ENCODE results near the gene SDK1.

SDK1 gene

DNA sequence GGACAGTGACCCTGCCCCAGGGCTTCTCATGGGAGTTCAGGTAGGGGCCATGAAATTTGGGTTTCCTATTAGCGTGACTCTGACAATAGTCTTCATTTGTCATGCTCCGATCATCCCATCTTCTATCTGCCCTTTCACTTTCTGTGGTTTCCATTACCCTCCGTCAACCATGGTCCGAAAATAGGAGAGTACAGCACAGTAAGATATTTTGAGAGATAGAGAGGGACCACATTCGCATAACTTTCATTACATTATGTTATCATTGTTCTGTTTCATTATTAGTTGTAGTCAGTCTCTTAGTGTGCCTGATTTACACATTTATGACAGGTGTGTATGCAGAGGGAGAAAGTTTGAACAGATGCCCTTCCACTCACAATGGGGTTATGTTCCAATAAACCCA is 649.2 kb downstream of the SDK1 start:
- TF ChIP-seq, protein P1, sequence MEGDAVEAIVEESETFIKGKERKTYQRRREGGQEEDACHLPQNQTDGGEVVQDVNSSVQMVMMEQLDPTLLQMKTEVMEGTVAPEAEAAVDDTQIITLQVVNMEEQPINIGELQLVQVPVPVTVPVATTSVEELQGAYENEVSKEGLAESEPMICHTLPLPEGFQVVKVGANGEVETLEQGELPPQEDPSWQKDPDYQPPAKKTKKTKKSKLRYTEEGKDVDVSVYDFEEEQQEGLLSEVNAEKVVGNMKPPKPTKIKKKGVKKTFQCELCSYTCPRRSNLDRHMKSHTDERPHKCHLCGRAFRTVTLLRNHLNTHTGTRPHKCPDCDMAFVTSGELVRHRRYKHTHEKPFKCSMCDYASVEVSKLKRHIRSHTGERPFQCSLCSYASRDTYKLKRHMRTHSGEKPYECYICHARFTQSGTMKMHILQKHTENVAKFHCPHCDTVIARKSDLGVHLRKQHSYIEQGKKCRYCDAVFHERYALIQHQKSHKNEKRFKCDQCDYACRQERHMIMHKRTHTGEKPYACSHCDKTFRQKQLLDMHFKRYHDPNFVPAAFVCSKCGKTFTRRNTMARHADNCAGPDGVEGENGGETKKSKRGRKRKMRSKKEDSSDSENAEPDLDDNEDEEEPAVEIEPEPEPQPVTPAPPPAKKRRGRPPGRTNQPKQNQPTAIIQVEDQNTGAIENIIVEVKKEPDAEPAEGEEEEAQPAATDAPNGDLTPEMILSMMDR (conservative IDR thresholded peaks at IDR 0.05; ENCODE audit: low read length), result no peak
- H3K4me3 ChIP-seq (ENCODE audit: low read length), result no peak overlapping the region
- no peak for DNase-seq (ENCODE audit: low read depth)

DNA sequence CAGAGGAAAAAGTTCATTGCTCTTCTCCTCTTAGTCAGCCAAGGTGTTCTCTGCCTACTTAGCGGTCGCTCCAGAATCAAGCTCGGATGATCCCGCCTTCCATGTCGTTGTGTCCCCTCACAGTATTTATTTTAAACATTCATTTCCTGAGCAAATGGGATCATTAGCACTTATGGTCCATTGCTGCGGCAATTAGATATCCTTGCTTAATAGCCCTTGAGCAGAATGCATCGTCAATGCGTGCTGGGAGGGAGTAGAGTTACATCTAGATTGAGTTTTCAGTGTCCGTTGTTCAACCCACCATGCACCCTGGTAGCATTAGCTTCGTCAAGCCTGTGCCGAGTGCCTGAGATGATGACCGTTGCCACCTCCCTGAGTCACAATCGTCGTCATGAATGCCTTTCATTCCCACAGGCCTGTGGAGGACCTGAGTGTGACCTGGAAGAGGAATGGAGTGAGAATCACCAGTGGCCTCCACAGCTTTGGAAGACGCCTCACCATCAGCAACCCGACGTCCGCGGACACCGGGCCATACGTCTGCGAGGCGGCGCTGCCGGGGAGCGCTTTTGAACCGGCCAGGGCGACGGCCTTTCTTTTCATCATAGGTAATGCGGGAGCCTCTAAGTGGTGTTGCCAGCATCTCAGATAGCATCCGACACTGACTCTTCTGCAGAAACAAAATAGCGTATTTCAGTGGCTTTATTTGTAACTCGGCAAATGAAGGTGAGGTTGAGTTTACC is 650.4 kb downstream of the SDK1 start:
- H3K4me3 ChIP-seq (ENCODE audit: low read length), result no peak overlapping the region
- TF ChIP-seq, protein P1 (conservative IDR thresholded peaks at IDR 0.05; ENCODE audit: low read length), result no peak
- DNase-seq (ENCODE audit: low read depth), result no peak

DNA sequence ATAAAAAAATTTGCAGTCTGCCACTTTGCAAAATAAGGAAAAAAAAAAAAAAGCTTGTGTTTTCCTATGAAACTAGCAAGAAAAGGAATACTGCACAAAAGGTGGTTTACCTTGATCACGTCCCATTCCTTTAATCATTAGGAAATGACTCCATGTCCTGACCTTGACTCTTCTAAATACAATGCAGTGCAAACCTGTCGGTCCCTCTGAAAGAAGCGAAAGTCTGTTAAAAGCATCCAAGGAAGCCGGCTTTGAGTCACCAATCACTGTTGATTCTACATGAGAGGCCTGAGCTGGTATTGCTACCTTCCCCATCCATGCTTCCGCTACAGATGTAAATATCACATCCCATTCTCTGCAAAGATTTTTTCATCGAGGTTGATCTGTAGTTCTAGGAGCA is 652.1 kb downstream of the SDK1 start:
- DNase-seq (ENCODE audit: low read depth), result no peak
- no peak overlapping the region for H3K4me3 ChIP-seq (ENCODE audit: low read length)
- TF ChIP-seq, protein P1 (conservative IDR thresholded peaks at IDR 0.05; ENCODE audit: low read length), result no peak

DNA sequence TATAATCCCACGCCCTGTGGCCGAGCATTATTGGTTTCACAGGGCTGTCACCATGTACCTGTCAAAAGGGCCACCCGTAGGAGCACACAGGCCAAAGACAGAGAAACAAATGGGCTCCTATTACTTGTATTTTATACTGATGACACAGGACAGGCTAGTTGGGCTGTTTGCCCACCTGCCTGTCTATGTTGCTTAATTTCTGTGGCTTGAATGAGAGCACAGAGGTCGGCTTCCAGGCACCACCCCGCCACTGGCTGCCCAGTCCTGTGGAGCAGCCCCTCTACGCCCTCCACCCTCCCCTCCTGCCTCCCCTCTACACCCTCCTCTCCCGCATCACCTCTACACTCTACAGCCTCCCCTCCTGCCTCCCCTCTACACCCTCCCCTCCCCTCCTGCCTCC is 652.9 kb downstream of the SDK1 start:
- DNase-seq (ENCODE audit: low read depth), result no peak
- TF ChIP-seq, protein P1 (conservative IDR thresholded peaks at IDR 0.05; ENCODE audit: low read length), result no peak
- H3K4me3 ChIP-seq (ENCODE audit: low read length), result no peak overlapping the region

DNA sequence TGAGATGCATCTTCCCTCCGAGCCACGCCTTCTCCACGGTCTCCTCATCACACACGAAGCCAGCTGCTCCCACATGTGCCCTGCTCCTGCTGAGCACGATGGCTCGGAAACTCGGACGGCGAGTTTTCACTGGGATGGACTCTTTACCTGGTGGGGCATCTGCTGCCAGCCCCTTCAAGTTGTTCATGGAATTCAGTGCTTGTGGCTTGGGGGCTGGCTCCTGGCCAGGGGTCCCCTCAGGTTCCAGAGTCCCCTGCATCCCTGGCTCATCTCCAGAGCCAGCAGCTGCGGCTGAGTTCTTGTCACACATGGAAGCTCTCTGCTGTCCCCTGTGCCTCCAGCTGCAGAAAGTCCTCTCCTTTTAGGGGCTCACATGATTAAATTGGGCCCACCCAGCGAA is 654.0 kb downstream of the SDK1 start:
- H3K4me3 ChIP-seq (ENCODE audit: low read length), result no peak overlapping the region
- DNase-seq (ENCODE audit: low read depth), result no peak
- TF ChIP-seq, protein P1 (conservative IDR thresholded peaks at IDR 0.05; ENCODE audit: low read length), result no peak

DNA sequence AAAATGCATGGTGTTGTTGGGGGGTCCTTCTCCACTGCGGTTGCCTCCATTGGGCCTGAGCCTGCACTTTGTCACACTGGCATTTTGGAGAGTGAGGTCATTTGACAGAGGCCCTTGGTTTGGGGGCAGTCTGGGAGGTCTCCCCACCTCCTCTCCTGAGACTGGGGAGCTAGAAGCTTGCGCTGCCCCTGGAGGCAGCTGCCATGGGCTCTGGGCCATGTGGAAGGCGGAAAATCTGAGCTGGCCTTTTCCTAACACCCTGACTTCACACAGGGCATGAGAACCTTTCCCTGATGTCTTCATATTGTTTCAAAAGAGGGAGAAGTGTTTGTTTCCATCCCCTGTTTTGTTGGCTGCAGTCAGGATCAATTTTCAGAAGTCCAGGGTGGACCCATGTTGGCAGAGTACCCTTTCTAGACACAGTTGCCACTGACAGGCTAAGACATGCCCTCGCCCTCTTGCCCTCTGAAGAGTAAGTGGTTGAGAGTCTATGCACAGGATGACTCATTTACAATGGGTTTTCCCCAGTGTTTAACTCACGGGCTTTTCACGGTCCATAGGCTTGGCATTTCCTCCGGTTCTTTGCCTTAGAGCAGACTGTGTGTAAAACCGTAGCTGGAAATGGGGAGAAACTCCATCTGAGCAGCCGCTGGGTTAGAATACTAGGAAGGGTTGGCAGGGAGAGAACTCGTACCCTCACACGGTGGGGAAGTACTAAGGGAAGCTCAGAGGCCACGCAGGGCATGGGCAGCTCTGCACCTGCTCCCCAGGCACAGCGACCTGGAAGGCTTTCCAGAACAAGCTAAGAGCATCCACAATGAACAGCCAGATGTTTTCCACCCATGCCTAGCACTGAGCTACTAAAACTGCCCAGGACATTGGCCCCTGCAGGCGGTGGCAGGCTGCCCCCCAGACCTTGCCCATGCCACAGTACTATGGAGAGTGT is 655.0 kb downstream of the SDK1 start:
- no peak overlapping the region for H3K4me3 ChIP-seq (ENCODE audit: low read length)
- DNase-seq (ENCODE audit: low read depth), result no peak
- TF ChIP-seq, protein P1 (conservative IDR thresholded peaks at IDR 0.05; ENCODE audit: low read length), result no peak

Data from AG10803 (cell line).